GM18507 (cell line): ENCODE results near the gene ETS1.

Experiments
- DNase-seq: peaks from one replicate; pipeline ENCODE4 v3.0.0; 2011; ENCODE audit warnings: low read depth; ENCODE audit not compliant: insufficient read length; ENCODE audit errors: extremely low spot score
- FAIRE-seq: peaks from 2 replicates; lab custom pipeline; 2011; peaks lifted over from hg19 to GRCh38; lab: Jason Lieb, UNC

The ETS1 gene

DNA sequence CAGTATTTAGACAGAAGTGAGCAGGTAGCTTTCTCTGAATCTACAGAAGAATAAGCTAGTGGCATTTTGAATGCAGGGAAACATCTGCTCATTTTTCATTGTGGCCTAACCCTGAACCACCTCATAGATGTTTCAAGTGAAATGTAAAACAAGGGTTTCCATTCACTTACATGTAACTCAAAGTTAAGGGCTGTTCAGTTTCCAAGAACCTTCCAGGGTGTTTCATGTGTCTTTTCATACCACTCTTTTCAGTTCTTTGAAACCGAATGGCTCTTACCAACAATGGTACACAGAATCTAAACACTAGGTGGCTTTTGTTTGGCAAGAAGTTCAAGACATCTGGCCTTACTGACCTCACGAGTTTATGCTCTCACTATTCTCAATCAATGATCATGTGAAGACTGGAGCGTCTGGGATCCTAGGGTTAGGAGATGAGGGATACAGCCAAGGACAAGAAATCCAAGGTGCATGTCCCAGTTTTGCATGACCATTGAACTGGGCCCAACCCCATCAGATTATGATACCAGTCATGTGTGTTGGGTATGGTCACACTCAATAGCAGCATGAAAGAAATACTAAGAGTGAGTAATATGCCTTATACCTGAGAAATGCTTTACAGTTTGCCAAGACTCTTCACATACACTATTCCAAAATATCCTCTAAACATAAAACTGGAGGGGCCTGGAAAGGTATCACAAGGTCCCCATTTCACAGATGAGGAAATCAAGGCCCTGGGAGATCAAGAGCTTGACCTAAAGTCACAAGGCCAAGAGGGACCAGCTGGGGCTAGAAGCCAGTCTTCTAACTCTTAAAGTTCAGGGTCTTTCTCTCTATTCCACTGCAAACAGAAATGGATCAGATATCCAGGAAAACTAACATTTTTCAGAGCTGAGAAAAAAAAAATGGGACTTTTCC is 92.7 kb downstream of the ETS1 start:
- peak; percentile 55 for FAIRE-seq

DNA sequence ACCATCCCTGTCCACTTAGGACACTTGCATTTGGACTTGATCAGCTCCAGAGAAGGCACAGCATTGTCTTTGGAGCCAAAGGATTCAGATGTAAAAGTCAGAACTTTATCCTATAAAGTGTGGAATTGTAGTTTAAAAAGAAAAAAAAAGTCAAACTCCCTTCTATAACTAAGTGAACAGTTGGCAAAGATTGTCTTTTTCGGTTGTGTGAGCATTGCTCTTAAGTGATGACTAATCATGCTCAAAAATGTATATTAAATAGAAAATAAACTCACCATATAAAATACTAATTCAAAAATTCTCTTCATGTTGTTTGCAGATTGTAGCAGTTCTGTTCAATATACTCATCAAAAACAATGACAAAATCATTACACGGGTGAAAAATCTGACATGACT is 93.8 kb downstream of the ETS1 start:
- FAIRE-seq (no peak), DNase-seq (no peak)

More for the DNA sequence above, 92.7 kb downstream of the ETS1 start:
- DNase-seq: no peak

DNA sequence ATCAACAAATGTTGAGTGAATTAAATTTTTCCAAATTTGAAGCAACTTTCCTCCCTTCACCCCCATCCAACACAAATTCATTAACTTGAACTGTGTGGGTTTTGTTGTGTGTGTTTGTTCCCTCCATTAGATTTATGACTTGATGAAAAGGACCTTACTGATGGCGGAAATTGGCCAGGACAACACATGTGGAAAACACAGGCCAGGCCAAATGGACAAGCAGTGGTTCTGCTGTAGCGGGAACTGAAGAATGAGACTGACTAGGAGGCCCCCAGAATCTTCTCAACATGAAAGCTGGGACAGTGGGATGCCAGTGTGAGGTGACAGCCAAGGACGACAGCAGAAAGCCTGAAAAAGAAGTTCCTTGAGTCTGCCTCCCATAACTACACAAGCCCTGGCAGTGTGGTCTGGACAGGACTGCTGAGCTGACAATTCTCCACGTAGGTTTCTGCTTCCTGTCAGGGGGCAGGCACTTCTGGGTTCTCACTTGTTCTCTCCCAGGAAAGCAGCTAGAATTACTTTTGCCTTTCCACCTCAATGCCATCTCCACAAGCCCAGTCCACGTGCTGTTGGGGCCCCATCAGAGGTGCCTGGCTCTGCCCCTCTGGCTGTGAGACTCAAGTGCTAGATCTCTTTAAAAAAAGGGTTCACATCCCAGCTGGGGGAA is 94.3 kb downstream of the ETS1 start:
- FAIRE-seq: no peak
- DNase-seq: no peak

DNA sequence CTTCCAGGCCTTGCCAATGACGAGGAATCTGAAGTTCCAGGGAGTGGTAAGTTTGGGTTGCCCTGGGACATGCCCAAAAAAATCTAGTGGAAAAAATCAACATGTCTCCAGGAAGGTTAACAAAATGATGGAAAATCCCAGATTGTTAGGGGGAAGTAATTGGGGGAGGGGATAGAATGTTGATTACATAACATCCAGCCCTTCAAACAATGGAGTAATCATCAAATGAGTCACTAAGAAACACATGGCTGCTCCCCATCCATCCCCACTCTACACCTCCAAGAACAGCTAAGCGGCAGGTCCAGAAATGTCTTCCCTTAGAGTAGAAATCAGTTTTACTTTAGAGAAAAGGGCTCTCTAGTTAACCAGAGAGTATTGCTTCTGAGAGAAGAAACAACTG is 94.9 kb downstream of the ETS1 start:
- no peak for FAIRE-seq
- DNase-seq: no peak

DNA sequence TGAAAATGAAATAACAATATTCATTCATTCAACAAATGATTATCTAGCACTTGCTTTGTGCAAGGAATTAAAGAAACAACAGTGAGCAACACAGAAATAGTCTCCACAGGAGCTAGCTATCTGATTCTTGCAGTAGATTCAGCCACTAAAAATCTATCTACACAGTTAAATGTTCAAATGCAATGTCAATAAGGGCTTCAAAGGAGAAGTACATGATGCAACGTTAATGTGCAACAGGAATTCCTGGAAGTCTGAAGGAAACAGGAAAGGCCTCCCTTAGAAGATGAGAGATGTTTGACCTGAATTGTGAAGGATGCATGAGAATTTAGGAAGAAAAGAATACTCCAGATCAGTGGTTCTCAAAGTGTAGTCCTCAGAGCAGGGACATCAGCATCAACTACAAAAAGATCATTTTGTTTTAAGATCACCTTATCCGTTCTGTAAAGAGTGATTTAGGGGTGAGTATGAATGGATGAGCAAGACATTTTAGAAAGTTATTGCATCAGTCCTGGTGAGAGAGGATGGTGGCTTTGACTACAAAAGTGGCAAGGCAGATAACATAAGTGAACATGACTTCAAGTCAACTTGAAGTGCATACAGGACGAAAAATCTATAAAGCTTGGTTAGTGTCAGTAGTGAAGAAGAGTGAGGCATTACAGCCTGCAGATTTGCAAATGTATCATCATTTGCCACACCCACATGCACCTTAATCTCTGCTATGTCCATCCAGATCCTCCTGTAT is 96.0 kb downstream of the ETS1 start:
- FAIRE-seq: peak; percentile 38
- no peak for DNase-seq

DNA sequence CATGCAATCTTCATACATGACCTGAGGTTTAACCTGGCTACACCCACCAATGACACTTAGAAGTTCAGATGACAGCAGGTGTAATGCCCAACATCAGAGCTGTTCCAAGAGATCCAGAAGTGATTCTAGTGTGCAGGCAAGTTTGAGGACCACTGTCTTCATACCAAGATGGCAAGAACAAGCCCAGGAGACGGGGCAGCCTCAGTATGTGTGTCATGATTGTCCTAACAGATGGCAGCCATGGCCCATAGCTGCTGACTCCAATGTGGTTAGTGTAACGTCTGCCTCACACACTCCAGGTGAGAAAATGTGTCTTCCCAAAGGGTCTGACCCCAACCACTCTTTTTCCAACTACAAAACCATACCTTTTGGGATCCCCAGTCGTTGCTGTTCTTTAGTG is 97.3 kb downstream of the ETS1 start:
- no peak for DNase-seq
- FAIRE-seq: no peak

DNA sequence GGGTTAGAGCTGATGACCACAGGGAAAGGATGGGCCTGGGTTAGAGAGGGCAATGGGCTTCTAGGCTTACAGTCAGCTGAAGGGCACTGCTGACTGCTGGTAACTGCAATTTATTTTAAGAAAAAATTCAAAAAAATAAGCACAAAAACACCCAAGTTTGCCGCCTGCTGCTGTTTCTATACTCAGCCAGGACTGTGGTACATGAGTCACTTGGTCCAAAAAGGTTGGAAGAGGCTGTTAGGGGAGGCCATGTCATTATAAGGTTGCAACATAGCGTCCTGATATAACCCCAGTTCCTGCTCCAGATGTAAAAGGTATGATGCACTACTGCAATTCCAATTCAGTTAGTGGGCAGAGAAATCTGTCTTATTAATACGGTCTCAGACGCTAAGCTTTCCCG is 98.9 kb downstream of the ETS1 start:
- no peak for DNase-seq
- FAIRE-seq: no peak

DNA sequence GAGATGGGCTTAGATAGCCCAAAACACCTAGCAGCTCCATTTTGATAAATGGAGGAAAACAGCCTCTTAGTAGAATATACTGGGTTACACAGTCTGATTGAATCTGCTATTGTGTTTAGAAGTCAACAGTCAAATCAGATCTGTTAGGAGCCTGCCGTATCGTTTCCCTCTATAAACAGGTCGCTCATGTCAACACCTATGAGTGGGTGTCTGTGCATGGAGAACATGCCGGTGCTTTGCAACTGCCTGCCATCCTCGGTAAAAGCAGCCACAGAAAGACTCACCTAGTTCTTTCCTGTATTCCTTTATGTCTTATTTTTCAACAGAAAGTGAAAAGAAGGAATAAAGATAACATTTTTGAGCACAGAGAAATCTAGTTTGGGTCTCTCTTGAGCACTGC is 99.4 kb downstream of the ETS1 start:
- no peak for FAIRE-seq
- DNase-seq: no peak

DNA sequence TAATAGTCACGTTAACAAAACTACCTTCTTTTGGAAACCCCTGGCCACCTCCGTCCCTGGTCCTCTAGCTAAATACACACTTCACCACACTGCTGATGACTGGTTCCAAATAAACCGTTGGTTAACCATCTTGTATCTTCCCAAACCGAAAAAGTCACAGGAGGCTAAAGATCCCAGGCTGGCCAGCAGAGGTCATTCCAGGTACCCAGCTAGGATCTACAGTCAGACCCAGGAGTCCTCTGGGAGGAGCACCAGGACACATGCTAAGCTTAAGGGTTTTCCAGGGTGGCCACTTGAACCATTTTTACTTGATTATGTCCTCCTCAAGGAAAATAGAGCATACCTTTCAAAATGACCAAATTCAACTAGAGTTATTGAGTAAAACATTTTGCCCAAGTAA is 103.2 kb downstream of the ETS1 start:
- FAIRE-seq: no peak
- no peak for DNase-seq

DNA sequence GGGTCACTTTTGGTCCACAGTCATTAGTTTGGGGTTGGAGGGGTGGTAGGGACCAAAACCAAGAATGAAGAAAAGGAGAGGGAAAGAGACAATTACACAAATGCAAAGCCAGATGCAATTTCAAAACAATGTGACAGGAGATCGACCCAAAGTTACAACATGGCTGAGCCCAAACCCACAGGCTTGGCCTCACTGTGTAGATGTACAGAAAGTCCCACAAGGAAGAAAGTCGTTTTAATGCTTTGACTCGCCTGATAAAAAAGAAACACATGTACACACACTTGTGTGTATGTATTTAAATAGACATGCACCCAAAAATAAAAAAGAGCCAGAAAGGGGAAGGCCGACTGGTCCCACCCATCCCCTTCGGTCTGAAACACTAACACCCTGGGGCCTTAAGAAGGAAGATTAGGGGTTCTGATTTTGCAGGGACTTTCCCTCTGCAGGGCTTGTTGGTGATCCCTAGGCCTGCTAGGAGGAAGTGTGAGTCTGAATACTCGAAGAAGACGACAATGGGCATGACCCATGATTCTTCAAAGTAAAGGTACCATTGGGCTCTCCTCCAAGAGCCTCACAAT is 104.1 kb downstream of the ETS1 start:
- FAIRE-seq: peak; percentile 87

DNA sequence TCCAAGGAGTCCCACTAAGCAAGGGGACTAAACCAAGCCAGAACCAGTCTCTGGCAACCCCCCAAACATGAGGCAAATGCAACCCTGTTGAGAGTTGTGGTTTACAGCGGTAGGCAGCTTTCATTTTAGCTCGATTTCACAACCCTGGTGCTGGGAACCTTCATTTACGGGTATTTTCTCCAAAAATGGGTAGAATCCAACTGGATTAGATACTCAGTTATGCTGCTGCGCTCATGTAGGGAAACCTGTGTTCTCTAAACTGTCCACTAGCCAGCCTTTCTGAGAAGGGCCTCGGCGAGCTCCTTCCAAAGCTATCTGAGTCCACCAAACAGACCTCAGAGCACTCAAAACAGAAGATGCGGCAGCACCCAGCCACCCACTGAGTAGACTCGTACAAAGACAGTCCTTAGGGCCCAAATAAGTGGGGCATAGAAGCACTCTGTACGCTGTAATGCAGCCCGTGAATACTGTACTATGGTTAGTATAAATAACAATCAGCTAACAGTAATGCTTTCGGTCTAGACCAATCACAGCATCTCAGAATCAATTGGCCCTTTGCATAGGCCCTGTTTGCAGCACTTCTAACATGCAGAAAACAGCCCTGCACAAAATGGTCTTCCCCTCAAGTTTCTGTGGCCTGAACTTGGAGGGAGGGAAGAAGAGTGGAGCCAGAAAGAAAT is 104.7 kb downstream of the ETS1 start:
- DNase-seq (no peak), FAIRE-seq (no peak)

More for the DNA sequence above, 104.1 kb downstream of the ETS1 start:
- DNase-seq: no peak

DNA sequence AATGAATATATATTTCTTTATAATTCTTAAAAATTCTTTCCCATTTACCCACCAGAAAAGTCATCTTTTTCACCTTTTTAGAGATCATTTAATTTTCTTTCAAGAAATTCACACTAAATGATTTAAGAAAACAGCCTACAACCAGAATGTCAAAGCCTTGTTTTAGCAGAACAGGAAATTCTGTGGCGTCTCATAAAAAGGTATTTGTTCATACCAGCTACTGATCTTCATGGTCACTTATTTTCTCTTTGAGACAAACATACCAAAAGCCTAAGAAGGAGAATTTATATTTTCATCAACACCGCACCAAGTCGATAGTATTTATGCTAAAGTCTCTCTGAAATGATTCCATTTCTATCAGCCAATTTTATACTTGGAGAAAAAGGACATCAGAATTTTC is 105.3 kb downstream of the ETS1 start:
- no peak for DNase-seq
- FAIRE-seq: no peak

DNA sequence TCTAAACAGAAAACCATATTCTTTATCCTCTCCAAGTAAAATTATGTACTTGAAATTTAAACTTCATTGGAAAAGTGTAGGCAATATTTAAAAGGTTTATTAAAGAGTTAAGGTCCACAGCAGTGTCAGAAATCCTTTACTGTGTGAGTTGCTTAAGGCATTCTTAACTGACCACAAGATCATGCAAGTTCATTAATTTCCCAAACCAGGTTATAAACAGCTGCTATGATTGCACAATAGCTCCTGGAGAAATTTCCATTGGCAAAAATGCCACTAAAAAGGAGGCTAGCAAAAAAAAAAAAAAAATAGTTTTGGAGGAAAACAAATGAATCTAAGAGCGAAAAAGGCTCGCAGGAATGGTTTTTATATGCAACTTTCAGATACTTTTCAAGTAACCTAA is 106.2 kb downstream of the ETS1 start:
- FAIRE-seq (no peak), DNase-seq (no peak)

DNA sequence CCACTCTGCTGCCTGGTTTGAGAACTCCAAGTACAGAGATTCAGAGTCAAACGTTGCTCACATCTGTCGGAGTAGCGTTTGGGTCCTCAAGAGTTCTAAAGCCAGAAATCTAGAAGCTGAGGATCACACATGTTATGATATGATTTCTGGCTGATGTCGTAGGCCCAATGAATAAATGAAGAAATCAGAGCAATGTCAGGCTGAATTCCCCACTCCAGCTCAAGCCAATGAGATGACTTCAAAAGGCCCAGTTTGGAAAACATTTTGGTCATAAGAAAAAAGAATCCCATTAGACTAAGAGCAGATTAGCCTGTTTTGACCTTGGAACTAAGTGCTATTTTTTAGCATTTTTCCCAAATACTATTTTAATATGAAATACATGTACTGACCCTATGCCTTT is 106.7 kb downstream of the ETS1 start:
- no peak for FAIRE-seq
- no peak for DNase-seq

DNA sequence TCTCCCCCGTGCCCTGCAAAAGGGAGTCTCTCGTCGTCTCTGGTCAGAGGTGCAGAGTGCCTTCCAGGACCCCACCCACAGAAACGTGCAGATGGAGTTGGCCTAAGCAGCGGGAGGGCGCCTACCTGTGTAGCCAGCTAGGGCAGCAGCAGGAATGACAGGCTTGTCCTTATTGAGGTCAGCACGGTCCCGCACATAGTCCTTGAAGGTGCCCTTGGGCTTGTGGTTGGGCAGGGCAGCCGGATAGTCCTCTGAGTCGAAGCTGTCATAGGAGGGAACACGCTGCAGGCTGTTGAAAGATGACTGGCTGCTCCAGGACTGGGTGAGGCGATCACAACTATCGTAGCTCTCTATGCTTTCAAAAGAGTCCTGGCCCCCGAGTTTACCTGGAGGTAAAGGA is 107.3 kb downstream of the ETS1 start:
- DNase-seq (no peak), FAIRE-seq (no peak)

DNA sequence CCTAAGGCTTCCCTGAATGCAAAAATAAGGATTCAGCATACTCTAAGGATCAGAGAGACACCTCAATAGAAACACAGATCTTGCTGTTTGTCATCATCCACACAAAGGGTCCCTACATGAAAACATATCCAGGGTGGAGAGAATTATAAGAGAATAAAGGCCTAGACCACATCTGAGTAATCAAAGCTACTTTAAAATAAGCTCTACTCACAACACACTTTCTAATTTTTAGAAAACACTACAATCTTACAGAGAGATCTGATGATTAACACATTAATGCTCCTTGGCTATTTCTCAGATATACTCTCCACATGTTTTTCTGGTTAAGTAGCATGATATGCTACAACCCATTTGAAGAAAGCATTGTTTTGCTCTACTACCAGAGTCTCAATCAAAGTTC is 108.2 kb downstream of the ETS1 start:
- FAIRE-seq (no peak), DNase-seq (no peak)

DNA sequence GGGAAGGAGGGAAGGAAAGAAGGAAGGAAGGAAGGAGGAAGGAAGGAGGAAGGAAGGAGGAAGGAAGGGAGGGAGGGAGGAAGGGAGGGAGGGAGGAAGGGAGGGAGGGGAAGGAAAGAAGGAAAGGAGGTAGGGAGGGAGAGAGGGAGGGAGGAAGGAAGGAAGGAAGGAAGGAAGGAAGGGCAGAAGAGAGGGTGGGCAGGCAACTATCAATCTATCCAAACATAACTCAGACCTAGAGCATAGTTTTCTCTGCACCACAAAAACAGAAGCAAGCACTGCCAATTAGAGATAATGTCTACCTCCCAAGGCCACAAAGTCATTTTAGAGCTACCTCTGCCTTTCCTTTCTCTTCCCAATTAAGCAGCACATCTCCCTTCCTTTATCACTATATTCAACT is 109.1 kb downstream of the ETS1 start:
- FAIRE-seq: no peak
- DNase-seq: no peak

DNA sequence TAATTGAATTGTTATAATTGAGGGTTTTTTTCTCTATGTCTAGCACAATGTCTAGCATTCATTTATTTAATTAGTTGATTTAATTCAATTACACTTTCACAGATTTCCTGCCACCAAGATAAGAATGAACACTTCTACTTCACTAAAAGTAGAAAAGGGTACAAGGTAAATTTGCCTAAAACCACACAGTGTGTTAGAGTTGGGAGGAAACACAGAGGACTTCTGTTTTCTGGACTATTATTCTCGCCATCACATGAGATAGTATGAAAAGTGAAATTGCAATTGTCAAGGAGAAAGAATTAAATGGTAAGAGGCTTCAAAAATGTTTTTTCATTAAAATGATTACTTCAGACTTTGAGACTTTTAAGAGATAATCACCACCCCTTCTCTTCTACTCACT is 109.5 kb downstream of the ETS1 start:
- FAIRE-seq (peak; percentile 59), DNase-seq (no peak)

DNA sequence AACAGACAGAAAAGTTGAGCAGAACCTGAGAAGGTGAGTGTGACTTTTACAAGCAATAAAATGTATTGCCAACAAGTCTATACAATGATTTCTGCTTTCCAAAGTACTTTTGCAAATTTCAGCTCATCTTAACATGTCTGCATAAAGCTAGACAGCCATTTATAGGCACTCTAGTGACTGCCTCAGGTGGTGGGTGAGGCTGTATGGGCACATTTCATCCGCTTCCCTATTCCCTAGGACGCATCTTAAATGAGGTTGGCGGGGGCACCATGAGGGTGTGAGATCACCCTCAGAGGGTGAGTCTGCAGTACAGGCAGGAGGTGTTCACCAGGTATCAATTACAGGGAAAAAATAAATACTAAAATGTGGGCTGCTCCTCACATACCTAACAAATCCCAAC is 110.1 kb downstream of the ETS1 start:
- FAIRE-seq: no peak

DNA sequence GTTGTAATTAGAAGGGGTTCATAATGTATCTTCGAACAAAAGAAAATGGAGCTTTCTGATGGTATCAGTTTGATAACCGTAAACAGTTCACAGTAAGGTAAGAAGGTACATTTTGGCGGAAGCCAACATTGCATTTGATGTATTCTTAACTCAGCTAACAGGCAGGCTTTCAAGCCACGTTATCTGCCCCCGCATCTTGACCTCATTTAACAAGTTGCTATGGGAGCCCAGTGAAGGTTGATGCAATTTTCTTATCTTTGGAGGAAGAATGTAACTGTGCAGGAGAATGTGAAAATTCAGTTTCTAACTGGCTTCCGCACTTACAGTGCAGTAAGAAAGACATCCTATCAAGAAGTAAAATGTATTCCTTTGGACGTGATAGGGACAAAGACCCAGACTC is 110.6 kb downstream of the ETS1 start:
- DNase-seq (no peak), FAIRE-seq (no peak)

More for the DNA sequence above, 110.1 kb downstream of the ETS1 start:
- no peak for DNase-seq
